NCI-H2107 treated with DMSO at 0.1 percent for 48 hours (cell line): ENCODE measurements around the gene CCDC69.
"Not testable (repeated sequence)": the region's sequence is repeated elsewhere in the genome, so short reads cannot be mapped to it uniquely, and the experiment has no call there.

Experiments used
- DNase-seq: peaks from one replicate; lab custom pipeline; 2025; ENCODE audit not compliant: unreplicated experiment; lab: John Stamatoyannopoulos, UW

Gene CCDC69

DNA sequence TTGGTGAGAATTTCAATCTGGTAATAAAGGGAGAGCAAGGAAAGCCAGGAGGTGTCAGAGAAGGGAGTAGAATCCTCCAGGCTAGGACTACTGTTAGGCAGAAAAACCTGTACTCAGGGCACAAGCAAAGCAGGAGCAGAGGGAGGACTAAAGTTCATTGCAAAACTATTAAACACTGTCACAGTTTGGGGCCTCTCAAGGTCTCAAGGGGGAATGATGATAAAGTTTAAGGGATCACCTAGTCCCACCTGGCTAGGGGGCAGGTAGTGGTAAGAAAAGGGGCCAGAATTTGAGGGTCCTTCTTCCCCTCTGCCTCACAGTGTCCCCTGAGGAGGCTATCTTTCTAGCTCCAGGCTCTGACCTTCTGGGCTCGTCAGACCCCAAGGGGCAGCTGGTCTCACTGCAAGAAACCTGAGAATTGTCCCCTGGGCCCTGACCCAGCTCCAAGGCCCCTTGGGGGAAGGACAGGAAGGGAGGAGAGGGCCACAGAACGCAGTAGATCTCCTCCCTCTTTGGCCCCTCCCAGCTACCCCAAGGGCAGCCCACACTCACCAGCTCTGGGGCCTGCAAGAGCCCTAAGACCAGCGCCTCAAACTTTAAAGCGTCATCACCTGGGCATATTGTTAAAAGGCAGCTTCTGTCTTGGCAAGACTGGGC, 974 bp downstream of the CCDC69 start:
- DNase-seq, result no peak

DNA sequence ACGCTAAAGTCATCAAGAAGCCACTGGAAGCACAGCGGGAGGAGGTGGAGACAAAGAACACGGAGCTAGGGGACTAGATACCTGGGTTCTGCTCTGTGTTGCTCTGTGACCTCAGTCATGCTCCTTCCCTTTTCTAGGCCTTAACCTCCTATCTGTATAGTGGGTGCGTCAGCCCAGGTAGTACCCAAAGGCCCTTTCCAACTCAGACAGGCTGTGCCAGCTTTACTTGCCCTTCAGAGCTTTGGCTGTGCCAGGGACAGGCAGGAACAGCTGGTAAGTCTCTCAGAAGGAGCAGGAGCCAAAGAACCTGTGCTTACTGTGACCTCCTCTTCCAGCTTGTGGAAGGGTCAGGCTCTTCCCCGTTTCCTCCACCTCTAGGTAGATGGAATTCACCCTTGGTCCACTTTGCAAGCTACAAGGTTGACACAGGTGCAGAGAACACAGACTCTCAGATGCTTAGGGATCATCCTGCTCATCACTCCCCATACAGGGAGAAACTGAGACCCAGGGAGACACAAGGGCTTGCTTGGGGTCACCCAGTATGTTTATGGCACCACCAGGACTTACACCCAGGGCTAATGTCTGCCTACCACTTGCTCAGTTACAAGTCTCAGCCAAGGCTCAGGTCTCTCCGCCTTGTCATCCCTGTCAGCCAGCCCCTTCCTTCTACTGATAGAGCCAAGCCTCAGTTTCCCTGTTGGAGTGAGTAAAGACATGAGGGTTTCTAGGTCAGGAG, 1.7 kb downstream of the CCDC69 start:
- no peak for DNase-seq

DNA sequence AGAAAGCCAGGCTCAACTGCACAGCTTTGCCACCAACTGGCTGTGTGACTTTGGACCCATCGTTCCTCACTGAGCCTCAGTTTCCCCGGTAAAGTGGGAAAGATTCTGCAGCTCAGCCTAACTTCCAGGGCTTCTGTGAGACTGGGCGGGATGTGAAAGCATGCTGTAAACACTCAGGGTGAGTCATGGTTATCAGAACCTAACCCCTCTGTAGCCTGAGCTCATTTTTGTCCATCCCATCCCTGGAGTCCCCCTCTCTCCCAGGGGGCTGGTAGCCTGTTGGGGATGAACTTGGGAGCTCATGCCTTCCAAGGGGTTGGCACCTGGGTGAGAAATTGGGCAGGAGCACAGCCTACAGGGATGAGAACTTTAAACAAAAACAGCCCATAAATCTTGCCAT, 2.3 kb downstream of the CCDC69 start:
- DNase-seq, result no peak

DNA sequence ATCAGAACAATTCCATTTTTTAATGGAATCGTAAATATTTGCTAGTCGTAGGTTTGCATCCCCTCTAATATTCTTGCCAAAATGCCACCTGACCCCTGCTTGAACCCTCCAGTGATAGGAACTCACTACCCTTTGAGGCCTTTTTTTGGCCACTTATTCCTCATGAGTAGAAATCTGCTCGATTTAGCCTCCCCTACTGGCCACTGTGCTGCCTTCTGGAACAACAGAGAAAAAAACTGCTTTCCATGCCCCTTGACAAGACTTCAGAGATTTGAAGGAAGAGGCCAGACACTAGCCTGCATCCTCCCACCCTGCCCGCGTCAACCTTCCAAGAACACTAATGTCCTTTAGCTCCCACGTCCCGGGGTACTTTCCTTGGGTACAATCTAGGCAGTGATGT, 4.1 kb downstream of the CCDC69 start:
- DNase-seq, result no peak

DNA sequence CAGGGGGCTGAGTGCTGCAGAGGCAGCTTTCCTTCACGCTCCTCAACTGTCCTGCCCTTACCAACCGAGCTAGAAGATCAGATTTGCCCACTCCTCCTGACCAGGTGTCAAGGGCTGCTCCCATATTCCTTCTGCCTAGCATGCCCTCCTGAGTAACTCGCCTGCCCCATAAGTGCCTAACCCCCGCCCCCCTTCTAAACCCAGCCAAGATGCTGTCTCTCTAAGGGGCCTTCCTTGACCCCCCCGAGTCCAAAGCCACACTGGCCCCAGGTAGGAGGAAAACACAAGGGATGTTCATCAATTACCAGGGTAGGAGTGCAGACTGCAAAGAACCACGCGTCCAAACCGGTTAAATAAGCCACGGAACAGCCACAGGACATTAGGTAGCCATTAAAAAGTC, 4.8 kb downstream of the CCDC69 start:
- DNase-seq, result no peak

DNA sequence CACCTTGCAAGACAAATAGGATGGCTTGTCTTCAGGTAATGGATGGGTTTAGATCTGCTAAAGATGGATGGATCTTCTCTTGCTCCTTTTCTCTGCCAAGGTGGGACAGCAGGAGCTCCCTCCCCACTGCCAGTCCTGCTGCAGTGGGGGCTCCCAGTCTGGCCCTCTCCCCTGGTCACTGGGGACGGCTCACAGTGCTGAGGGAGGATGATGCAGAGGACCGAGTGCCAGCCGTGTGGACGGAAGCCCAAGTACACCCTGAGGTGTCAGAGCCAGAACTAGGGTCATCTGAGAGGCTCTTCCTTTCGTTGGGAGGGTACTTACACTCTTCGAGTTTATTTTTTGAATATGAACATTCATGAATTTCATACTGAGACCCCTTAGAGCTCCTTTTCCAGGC, 5.7 kb downstream of the CCDC69 start:
- DNase-seq, result no peak

DNA sequence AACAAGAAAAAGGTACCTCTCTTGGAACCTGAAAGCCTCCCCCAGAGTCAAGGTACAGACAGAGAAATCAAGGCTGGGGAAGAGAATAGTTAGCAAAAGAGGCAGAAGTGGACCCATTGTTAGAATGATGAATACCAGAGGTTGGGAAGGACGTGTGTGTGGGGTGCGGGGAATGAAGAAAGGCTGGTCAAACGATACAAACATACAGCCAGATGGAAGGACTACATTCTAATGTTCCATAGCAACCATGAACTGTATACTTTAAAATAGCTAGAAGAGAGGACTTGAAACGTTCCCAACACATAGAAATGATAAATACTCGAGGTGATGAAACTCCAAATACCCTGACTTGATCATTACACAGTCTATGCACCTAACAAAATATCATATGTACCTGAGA, 7.1 kb downstream of the CCDC69 start:
- no peak for DNase-seq

DNA sequence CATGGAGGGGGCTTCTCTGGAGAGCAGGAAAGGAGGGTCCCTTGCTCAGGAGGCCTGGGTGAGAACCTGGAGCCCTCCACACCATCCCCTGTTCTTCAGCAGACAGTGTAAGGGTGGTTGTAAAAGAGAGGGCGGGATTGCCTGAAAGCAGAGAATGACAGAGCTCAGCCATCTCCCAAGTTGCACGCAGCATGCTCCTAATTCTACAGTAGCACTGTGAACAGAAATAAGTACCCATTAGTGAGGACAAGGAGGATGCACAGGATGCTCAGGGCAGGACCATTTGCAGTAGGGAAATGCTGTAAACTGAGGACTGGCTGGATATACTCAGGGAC, 8.4 kb downstream of the CCDC69 start:
- no peak for DNase-seq

DNA sequence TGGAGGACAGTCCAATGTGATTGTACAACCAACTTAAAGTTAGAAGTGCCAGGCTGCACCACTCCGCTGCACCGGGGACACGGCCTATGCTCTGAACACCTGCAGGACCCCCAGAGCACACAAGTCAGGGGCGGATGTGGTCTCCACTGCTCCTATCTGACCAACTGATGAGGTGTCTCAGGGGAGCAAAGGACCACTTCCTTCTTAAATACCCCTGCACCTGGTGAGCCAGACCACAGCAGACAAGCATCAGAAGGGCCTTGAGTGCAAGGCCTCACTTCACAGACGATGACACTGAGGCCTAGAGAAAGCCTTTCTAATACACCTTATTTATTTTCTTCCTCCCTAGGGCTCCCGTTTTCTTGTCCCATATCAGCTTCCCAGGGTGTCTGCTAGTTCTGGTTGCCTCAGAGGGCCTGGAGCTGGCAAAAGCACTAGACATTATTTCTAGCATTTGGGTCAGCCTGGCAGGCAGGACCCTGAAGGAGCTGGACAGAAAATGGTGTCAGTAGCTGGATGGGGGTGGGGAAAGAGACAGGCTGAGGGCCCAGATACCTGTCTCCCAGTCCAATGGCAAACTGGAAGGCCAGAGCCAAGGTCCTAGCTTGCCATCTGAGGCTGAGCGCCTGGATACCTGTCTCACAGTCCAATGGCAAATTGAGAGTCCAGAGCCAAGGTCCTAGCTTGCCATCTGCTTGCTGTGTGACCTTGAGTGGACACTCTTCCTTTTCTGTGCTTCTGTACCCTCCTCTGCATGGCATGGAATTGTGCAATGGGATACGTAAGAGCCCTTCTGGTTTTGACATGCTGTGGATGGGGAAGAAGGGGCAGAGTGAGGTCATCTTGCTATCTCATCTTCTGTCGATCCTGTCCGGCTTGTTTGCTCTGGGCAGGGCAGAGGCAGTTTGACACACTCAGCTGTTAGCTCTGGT, 9.0 kb downstream of the CCDC69 start:
- DNase-seq, result no peak

DNA sequence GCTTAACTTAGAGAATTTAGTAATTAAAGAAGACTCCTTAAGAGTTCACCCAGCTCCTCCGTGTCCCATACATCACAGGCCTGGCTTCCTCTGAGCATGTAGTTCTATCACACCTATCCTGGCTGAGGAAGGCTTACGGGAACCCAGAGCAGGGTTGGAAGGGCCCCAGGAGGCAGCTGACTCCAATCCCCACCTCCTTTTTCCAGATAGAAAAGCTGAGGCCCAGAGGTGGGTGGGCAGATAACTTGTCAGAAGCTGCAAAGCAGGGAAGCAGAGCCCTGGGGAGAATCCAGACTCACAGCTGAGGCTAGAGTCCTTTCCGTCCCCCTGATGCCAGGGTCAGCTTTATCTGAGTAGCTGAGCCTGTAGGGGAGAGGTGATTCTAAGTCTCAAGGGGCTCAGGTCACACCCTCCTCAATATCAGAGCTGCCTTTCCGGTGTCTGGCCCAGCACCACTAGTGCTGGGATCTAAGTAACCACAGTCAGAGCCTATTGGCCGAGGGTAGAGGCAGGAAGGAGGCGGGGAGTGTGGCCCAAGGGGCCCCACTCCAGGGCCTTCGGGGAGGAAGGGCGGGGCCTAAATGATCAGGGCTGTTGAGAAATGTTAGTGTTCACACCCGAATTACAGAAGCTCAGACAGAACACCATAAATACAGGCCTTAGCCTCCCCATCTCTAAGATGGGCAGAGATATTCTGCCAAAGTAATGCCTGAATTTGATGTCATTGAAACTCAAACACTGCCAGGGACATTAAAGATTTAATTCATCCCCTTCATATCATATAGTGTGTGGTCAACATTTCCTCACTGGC, 9.9 kb downstream of the CCDC69 start:
- no peak for DNase-seq

DNA sequence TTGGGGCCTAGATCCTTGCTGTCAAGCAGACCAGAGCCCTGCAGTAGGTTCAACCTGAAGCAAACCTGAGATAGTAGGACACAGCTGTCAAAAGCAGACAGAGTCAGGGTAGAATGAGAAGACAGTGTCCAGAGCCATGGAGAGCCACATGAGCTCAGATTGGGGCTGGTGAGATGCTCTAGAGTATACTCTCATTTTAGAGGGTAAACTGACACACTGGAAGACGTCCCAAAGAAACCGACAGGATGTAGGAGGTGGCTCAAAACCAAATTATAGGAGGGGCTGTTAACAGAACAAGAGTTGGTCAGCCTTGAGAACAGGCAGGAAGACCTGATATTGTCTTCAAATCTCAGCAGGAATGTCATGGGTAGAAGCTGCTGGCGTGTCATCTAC, 11.5 kb downstream of the CCDC69 start:
- DNase-seq, result no peak

DNA sequence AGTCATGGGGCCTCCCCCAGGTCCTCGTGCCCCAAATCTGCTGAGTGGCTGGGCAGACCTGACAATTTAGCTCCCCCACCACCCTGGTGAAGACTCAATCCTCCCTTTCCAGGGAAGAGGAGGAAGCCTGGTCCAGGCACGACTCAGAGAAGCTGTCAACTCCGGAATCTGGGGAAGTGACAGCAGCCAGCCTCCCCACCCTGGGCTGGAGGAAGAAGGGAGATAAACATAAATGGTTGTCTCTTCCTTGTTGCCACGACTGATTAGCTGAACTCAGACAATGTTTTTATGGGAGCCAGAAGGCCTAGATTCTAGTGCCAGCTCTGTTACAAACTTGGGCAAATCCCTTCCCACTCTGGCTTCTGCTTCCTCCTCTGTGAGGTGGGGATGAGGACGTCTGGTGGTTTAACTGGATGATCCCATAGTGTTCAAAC, 15.4 kb downstream of the CCDC69 start:
- DNase-seq, result no peak

DNA sequence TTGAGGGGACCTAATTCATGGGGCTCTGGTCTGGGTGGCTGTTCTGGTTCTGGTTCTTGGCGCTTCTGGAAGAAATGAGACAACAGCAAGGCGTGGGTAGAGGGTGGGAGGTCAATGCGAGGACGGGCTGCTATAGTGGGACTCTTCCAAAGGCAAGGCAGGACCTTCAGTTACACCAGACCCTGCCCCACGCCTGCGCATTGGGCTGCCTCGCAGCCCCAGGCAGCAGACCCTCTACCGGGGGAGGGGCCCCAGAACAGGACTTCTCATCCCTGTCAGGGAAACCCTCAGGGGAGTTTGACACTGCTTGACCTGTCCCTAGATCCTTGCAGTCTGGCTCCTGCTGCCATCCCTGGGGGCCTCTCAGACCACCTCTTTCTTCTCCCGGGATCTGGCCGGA, 18.5 kb downstream of the CCDC69 start:
- DNase-seq, result no peak

DNA sequence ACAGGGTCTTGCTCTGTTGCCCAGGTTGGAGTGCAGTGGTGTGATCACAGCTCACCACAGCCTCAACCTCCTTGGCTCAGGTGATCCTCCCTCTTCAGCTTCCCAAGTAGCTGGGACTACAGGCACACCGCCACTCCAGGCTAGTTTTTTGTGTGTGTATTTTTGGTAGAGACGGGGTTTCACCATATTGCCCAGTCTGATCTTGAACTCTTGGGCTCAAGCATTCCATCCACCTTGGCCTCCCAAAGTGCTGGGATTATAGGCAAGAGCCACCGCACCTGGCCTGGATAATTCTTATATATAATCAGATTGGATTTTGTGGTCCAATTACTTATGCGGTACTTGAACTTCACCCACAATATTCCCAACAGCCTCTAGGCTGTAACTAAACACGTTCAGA, 19.8 kb downstream of the CCDC69 start:
- no peak for DNase-seq

DNA sequence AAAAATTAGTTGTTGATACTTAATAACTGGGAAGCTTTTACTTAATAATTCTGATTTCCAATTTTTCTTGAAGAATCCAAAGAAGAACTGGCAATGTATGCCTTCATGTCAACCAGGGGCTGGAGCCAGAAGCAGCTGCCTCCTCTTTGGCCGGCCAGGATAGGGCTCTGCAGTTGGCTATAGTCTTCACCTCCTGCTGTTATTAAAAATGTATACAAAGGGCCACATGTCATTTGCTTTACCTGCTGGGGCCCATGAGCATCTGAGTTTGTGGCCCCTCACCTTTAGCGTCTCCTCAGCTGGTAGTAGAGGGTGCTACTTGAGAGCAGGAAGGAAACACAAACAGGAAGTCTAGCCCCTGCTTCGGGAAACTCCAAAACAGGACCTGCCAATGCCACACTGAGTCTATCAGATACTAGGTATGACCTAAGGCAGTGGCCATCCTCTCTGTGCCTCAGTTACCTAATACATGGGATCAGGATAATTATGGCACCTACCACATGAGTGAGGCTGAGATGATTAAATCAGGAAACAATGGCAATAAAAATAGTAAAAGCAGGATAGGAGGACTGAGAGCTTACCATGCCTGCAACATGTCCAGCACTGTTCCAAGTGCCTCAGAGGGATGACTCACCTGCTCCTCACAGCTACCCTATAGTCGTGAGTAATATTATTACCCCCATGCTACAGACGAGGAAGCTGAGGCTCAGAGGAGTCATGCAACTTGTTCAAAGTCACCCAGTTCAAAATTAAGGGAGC, 21.3 kb downstream of the CCDC69 start:
- DNase-seq, result no peak

DNA sequence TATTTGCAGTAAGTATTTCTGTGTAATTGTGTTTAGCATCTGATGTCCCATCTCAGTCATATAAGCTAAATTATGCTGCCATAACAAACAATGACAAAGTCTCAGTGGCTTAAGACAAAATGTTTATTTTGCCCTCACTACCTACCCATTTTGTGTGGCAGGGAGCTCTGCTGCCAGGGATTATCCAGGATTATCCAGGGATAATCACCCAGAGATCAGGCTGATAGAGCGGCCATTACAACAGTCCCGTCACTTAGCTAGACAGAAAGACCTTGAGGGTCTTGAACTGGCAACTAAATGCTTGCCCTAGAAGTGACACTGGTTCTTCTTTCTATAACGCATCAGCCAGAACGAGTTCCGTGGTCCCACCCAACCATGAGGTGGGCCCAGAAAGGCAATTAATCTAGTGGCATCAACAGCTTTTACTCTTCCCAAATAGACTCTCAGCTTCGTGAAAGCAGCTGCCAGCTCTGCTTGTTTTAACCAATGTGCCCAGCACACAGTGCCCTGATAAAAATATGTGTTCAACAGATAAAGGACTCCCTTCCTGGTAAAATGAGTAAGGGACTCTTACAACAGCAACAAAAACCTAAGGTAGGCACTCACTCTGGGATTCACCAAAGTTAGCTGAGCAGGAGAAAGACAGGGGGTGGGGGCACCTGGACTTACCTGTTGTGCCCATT, 22.8 kb downstream of the CCDC69 start:
- no peak for DNase-seq

DNA sequence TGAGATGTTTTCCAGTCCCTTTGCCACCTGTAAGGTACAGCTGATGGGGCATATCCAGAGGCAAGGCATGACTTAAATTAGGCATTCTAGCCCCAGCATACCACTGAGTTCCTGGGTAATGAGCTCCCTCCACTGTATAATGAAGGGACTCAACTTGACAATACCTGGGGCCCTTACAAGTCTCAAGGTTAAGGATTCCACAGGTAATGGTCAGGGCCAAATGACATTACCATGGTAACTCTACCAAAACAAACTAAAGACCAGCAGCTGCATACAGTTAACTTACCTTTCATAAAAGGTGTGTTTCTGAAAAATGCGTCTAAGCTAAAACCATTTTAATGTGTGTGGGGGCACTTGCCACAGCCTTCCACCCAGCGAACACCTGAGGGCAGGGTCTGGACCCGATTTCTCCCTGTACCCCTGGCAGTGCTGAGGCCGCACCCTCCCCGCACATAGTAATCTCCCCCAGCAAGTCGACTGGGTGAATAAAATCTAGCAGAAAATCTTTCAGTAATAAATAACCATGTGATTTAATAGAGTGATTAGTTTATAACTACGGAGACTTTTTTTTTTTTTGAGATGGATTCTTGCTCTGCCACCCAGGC, 24.2 kb downstream of the CCDC69 start:
- DNase-seq, result no peak

DNA sequence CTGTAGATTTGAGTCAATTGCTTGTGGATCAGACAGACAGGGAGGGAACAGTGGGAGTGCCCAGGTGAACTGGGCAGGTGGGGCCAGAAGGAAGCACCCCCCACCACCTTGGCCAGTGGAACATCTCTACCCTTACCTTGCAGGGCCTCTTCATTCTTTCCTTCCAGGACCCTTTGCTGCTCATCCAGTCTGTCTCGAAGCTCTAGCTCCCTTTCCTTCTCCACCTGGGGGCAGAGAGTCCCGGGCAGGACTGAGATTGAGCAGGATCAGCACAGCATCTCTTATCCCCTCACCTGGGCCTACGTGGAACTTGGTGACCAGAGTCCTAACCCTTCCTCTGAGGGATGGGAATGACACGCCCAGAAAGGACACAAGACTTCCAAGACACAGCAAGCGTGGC, 25.0 kb downstream of the CCDC69 start:
- DNase-seq, result no peak

DNA sequence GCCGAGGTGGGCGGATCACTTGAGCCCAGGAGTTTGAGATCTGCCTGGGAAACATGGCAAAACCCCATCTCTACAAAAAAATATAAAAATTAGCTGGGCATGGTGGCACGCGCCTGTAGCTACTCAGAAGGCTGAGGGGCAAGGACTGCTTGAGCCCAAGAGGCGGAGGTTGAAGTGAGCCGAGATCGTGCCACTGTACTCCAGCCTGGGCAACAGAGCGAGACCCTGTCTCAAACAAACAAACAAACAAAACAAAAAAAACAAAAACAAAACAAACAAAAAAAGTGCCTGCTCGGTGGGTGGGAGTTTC, 26.6 kb downstream of the CCDC69 start:
- DNase-seq, result not testable (repeated sequence)
